Heart right ventricle (tissue), 16 donors: Measurements from ENCODE around the gene SLC22A23. TPM values are rescaled to one million over a fixed set of nuclear protein-coding genes. Genes with fewer than 3 reads are reported as not detected.

Source experiments
- ATAC-seq, 8 donors: fragments of 200-7000 bp; cut with Tn5 transposase; one replicate each; pipeline ENCODE4 v1.9.1; 2020; ENCODE audit warnings: mild to moderate bottlenecking in 8 of 8, moderate library complexity in 8 of 8, moderate number of reproducible peaks in 1 of 8
- DNase-seq, 2 donors: peaks; one replicate each; pipeline ENCODE4 v3.0.0-alpha.2; 2020
- H3K27ac ChIP-seq, 10 donors: fragments of 200-600 bp; sonication (generic) in 2 of 10; one replicate each; pipeline versions ENCODE4 v1.5.0 to v1.8.0; 2020 to 2022; ENCODE audit warnings: mild to moderate bottlenecking in 3 of 10
- H3K27me3 ChIP-seq, 7 donors: fragments of 200-600 bp; one replicate each; pipeline ENCODE4 v1.8.0; 2021 to 2022; ENCODE audit warnings: mild to moderate bottlenecking in 2 of 7
- H3K36me3 ChIP-seq, 9 donors: fragments of 200-600 bp; sonication (generic) in 1 of 9; one replicate each; pipeline versions ENCODE4 v1.5.0 to v1.8.0; 2020 to 2022; ENCODE audit warnings: mild to moderate bottlenecking in 2 of 9
- H3K4me1 ChIP-seq, 9 donors: fragments of 200-600 bp; sonication (generic) in 1 of 9; one replicate each; pipeline versions ENCODE4 v1.5.0 to v1.8.0; 2020 to 2022; ENCODE audit warnings: mild to moderate bottlenecking in 4 of 9
- H3K4me3 ChIP-seq, 10 donors: fragments of 200-600 bp; sonication (generic) in 2 of 10; one replicate each; pipeline versions ENCODE4 v1.5.0 to v1.8.0; 2020 to 2022; ENCODE audit warnings: mild to moderate bottlenecking in 7 of 10, moderate library complexity in 2 of 10
- H3K9me3 ChIP-seq, 11 donors: fragments of 200-600 bp in 10 of 11; sonication (generic) in 2 of 11; one replicate each; pipeline versions ENCODE4 v1.5.0 to v1.8.0; 2013 to 2022; ENCODE audit warnings: mild to moderate bottlenecking in 2 of 11, control low read depth in 1 of 11, moderate library complexity in 1 of 11
- CTCF ChIP-seq, 9 donors: fragments of 200-600 bp; sonication (generic) in 2 of 9; IDR thresholded peaks; one replicate each; pipeline versions ENCODE4 v1.5.0 to v1.8.0; 2021 to 2022; ENCODE audit warnings: antibody characterized with exemption in 9 of 9, mild to moderate bottlenecking in 5 of 9, moderate library complexity in 1 of 9
- WGBS, 2 donors: extraction: QIAGEN DNeasy Blood & Tissue Kit; methylation state at CpG; one replicate each; pipeline ENCODE4 v1.1.7; 2013; ENCODE audit warnings: inconsistent platforms in 1 of 2; 5-methylcytosine and 5-hydroxymethylcytosine counted together
- intact Hi-C, 10 donors: fragments of 100-400 bp; cut with DNase I; formaldehyde crosslinking; loops; one replicate each; pipeline versions ENCODE4 v1.11.1 to v1.14.2; 2022
- polyA plus RNA-seq, 2 donors: library from polyadenylated mRNA; stranded (reverse); fragments of 200-250 nt; gene quantifications; one replicate each; pipeline ENCODE4 v1.2.3, GENCODE V29; 2013
- total RNA-seq, 10 donors: library from RNA; stranded (reverse); fragmentation: NEBNext Ultra II Directional in 3 of 10; extraction: Animal tissue kit (Norgen Biotek cat#: 25700) in 3 of 10; gene quantifications; one replicate each; pipeline versions ENCODE4 v1.2.1 to v1.2.4, GENCODE V29; 2021 to 2023
- donor health status: Arrhythmogenic right ventricular cardiomyopathy.
- donor health status: ischemic (EF 13 %, LVEDD 7.1; RV severe dilation, severe dysfunction).
- donor health status: healthy with polysubstance abuse.
- donor health status: DM: no; HTN: yes; CAD: no.
- donor health status: DM: no; HTN: no; CAD: no.
- donor health status: ischemic (EF 25% LVEDD 6.9; RV normal size, moderate dysfunction).
- donor health status: ischemic (EF 25% LVEDD 5.7; RV mildly dilated, moderate dysfunction).
- donor health status: healthy.
- donor health status: DM: yes; HTN: yes; CAD: no.
- donor health status: Ischemic cardiomyopathy.
- donor health status: ischemic (EF 35%, LVEDD 5.7; RV mildly dilated, moderate dysfunction).
- donor health status: nonischemic (EF 11% LVEDD 7.7; RV severe dilation, severe dysfunction).
- donor health status: DM: yes; HTN: yes; CAD: no.
- donor health status: PGD.
- donor health status: ischemic (EF 29% LVEDD 5.4; RV normal size, mild dysfunction).
- donor health status: nonischemic (EF 23%, LVEDD 6.1; RV moderate dilation, normal function).

SLC22A23 gene
- total and polyA plus RNA-seq, 12 donors, result 1.9 to 7.8 (median 5.1) TPM

GRCh38 chr6:3336859-3337515 lies 119.9 kb downstream of the SLC22A23 start:
- Histone ChIP-seq H3K4me1 (peaks cover 0 to 40% (median 14%) of the 10 kb centered on the region in 9 donors), H3K27ac (peak overlapping the region in 1 of 10 donors; percentile 32), H3K4me3 (no peak overlapping the region), H3K27me3 (no peaks in the 10 kb centered on the region), H3K36me3 (no peaks in the 10 kb centered on the region), H3K9me3 (no peaks in the 10 kb centered on the region)
- DNase-seq (no peak), ATAC-seq (no peak)
- intact Hi-C loops, result loop anchor here in 1 of 10 donors (10.0 kb wide), 1 partner anchor 118 kb away; the partner anchor contains the start of gene SLC22A23
- WGBS, 2 donors, result 90 to 99% methylated on average over 5 of the region's 5 CpGs
- TF ChIP-seq CTCF (IDR thresholded peaks at IDR 0.05), result no peak

GRCh38 chr6:3336066-3336786 lies 120.6 kb downstream of the SLC22A23 start:
- TF ChIP-seq CTCF (IDR thresholded peaks at IDR 0.05), result no peak
- no peak for ATAC-seq
- H3K4me1 ChIP-seq, result peaks cover 0 to 35% (median 14%) of the 10 kb centered on the region in 9 donors

GRCh38 chr6:3335169-3335568 lies 121.7 kb downstream of the SLC22A23 start:
- Histone ChIP-seq H3K9me3 (no peaks in the 10 kb centered on the region), H3K4me3 (no peak overlapping the region), H3K27me3 (no peaks in the 10 kb centered on the region), H3K4me1 (peaks cover 0 to 39% (median 11%) of the 10 kb centered on the region in 9 donors), H3K36me3 (no peaks in the 10 kb centered on the region), H3K27ac (peak overlapping the region in 1 of 10 donors; percentile 41)
- DNase-seq, result no peak
- WGBS, 2 donors, result 83 to 91% methylated on average over 6 of the region's 6 CpGs
- TF ChIP-seq CTCF (IDR thresholded peaks at IDR 0.05), result no peak
- peak in 2 of 8 donors; percentile 22 to 48 for ATAC-seq
- intact Hi-C loops, result loop anchor here in 1 of 10 donors (10.0 kb wide), 1 partner anchor 120 kb away; the partner anchor contains the start of gene SLC22A23

More at GRCh38 chr6:3336066-3336786, 120.6 kb downstream of the SLC22A23 start:
- no peak for DNase-seq
- no peaks in the 10 kb centered on the region for H3K9me3 ChIP-seq
- H3K4me3 ChIP-seq, result no peak overlapping the region
- 89 to 94% methylated on average over 11 of the region's 11 CpGs for WGBS, 2 donors
- intact Hi-C loops, result loop anchor here in 1 of 10 donors (10.0 kb wide), 1 partner anchor 119 kb away; the partner anchor contains the start of gene SLC22A23
- no peaks in the 10 kb centered on the region for H3K36me3 ChIP-seq
- H3K27ac ChIP-seq, result no peak overlapping the region
- no peaks in the 10 kb centered on the region for H3K27me3 ChIP-seq

- Histone ChIP-seq H3K4me1 (peaks cover 0 to 36% (median 11%) of the 10 kb centered on the region in 9 donors), H3K27me3 (no peaks in the 10 kb centered on the region)
- WGBS, 2 donors, result 25 to 35% methylated on average over 8 of the region's 8 CpGs
Observed at GRCh38 chr6:3334555-3334954, 122.3 kb downstream of the SLC22A23 start.

More at GRCh38 chr6:3334555-3334954, 122.3 kb downstream of the SLC22A23 start:
- DNase-seq (peak in 1 of 2 donors; percentile 32), ATAC-seq (peak in 7 of 8 donors; percentile 14 to 58 (median 45))
- Histone ChIP-seq H3K4me3 (no peak overlapping the region), H3K9me3 (no peaks in the 10 kb centered on the region), H3K27ac (peak overlapping the region in 1 of 10 donors; percentile 41), H3K36me3 (no peaks in the 10 kb centered on the region)
- TF ChIP-seq CTCF (IDR thresholded peaks at IDR 0.05), result no peak
- intact Hi-C loops, result loop anchor here in 1 of 10 donors (10.0 kb wide), 1 partner anchor 120 kb away; the partner anchor contains the start of gene SLC22A23
